HepG2 (cell line): ENCODE data around the gene GHRL. TPM values are rescaled to one million over a fixed set of nuclear protein-coding genes. Genes with fewer than 3 reads are reported as not detected.

Source experiments
- BHLHE40 ChIP-seq: IDR thresholded peaks from 2 replicates; pipeline ENCODE4 v1.6.1; 2011; ENCODE audit warnings: low read length, improper control_type of control experiment
- HDAC1 ChIP-seq: sonication (generic); formaldehyde crosslinking; IDR thresholded peaks from 2 replicates; pipeline ENCODE4 v1.5.1; 2020; ENCODE audit warnings: mild to moderate bottlenecking, missing genetic modification reagents
- KDM2A ChIP-seq: sonication (generic); formaldehyde crosslinking; IDR thresholded peaks from 2 replicates; pipeline ENCODE4 v1.4.0; 2020; ENCODE audit warnings: low read depth, missing genetic modification reagents, borderline replicate concordance
- MAZ ChIP-seq, 2 experiments: sonication (generic) in 1 of 2; formaldehyde crosslinking in 1 of 2; IDR thresholded peaks; 2 replicates each; pipeline versions ENCODE4 v1.5.0 to v1.6.1; 2012 to 2020; ENCODE audit warnings: low read depth in 2 of 2, mild to moderate bottlenecking in 2 of 2, borderline replicate concordance in 1 of 2, improper control_type of control experiment in 1 of 2, low read length in 1 of 2, missing genetic modification reagents in 1 of 2, moderate library complexity in 1 of 2
- MYC ChIP-seq: sonication (generic); formaldehyde crosslinking; IDR thresholded peaks from 2 replicates; pipeline ENCODE4 v1.9.0; 2021; ENCODE audit warnings: missing genetic modification reagents, borderline replicate concordance
- NFIB ChIP-seq: sonication (generic); formaldehyde crosslinking; IDR thresholded peaks from 2 replicates; pipeline ENCODE4 v1.9.0; 2021; ENCODE audit warnings: missing genetic modification reagents, mild to moderate bottlenecking, borderline replicate concordance
- NFKB2 ChIP-seq: sonication (generic); formaldehyde crosslinking; IDR thresholded peaks from 2 replicates; pipeline ENCODE4 v1.4.0; 2020; ENCODE audit warnings: missing genetic modification reagents, borderline replicate concordance
- PAX8 ChIP-seq: sonication (generic); formaldehyde crosslinking; IDR thresholded peaks from 2 replicates; pipeline ENCODE4 v1.8.0; 2022; ENCODE audit warnings: mild to moderate bottlenecking, missing genetic modification reagents, borderline replicate concordance
- PHF8 ChIP-seq: sonication (generic); formaldehyde crosslinking; IDR thresholded peaks from 2 replicates; pipeline ENCODE4 v1.5.0; 2020; ENCODE audit warnings: missing genetic modification reagents
- RXRA ChIP-seq: sonication (generic); formaldehyde crosslinking; IDR thresholded peaks from 2 replicates; pipeline ENCODE4 v1.5.1; 2020; ENCODE audit warnings: missing genetic modification reagents
- SALL2 ChIP-seq: sonication (generic); formaldehyde crosslinking; IDR thresholded peaks from 2 replicates; pipeline ENCODE4 v1.8.1; 2023; ENCODE audit warnings: mild to moderate bottlenecking, missing genetic modification reagents, inconsistent platforms
- ZMAT3 ChIP-seq: sonication (generic); formaldehyde crosslinking; conservative IDR thresholded peaks from 2 replicates; pipeline ENCODE4 v1.7.0; 2021; ENCODE audit warnings: missing genetic modification reagents
- ZNF350 ChIP-seq: sonication (generic); formaldehyde crosslinking; IDR thresholded peaks from 2 replicates; pipeline ENCODE4 v1.4.0; 2020; ENCODE audit warnings: mild to moderate bottlenecking, low read depth, missing genetic modification reagents, borderline replicate concordance
- ZNF383 ChIP-seq: sonication (generic); formaldehyde crosslinking; IDR thresholded peaks from 2 replicates; pipeline ENCODE4 v1.4.0; 2020; ENCODE audit warnings: missing genetic modification reagents, mild to moderate bottlenecking, borderline replicate concordance
- ZNF558 ChIP-seq: sonication (generic); formaldehyde crosslinking; IDR thresholded peaks from 2 replicates; pipeline ENCODE4 v1.9.0; 2022; ENCODE audit warnings: mild to moderate bottlenecking, missing genetic modification reagents, borderline replicate concordance
- ZNF768 ChIP-seq: sonication (generic); formaldehyde crosslinking; IDR thresholded peaks from 2 replicates; pipeline ENCODE4 v1.4.0; 2020; ENCODE audit warnings: missing genetic modification reagents
- ZNF850 ChIP-seq: sonication (generic); formaldehyde crosslinking; conservative IDR thresholded peaks from 2 replicates; pipeline ENCODE4 v1.9.0; 2021; ENCODE audit warnings: mild to moderate bottlenecking, missing genetic modification reagents
- ZNF883 ChIP-seq: sonication (generic); formaldehyde crosslinking; IDR thresholded peaks from 2 replicates; pipeline ENCODE4 v1.5.1; 2020; ENCODE audit warnings: mild to moderate bottlenecking, missing genetic modification reagents; ENCODE audit errors: not compliant biosample characterization
- ZSCAN20 ChIP-seq: sonication (generic); formaldehyde crosslinking; IDR thresholded peaks from 2 replicates; pipeline ENCODE4 v1.4.0; 2020; ENCODE audit warnings: missing genetic modification reagents, mild to moderate bottlenecking, borderline replicate concordance
- polyA plus RNA-seq, 8 experiments: library from polyadenylated mRNA; depleted of rRNA in 3 of 8; stranded (reverse) in 7 of 8; unstranded in 1 of 8; fragments of >200 nt; fragmentation: Illumina TruSeq in 4 of 8; extraction: Trizol in 4 of 8; gene quantifications; 2 replicates each; pipeline versions ENCODE4 v1.2.1 to v1.2.3, GENCODE V29; 2011 to 2016; ENCODE audit warnings: low read depth in 4 of 8, missing spikeins in 1 of 8, mixed read lengths in 1 of 8; ENCODE audit not compliant: insufficient read depth in 1 of 8
- total RNA-seq, 5 experiments: library from RNA; depleted of rRNA; stranded (reverse); fragments of >200 nt; fragmentation: Illumina TruSeq; extraction: Trizol; gene quantifications; 2 replicates each; pipeline ENCODE4 v1.2.3, GENCODE V29; 2016; ENCODE audit warnings: low read depth in 1 of 5
- TF ChIP-seq, protein P1 (sequence below): sonication (generic); formaldehyde crosslinking; IDR thresholded peaks from 2 replicates; pipeline ENCODE4 v1.9.0; 2021; ENCODE audit warnings: missing genetic modification reagents, mild to moderate bottlenecking, borderline replicate concordance
- TF ChIP-seq, protein P2 (sequence below): sonication (generic); formaldehyde crosslinking; IDR thresholded peaks from 2 replicates; pipeline ENCODE4 v1.4.0; 2020; ENCODE audit warnings: mild to moderate bottlenecking, missing genetic modification reagents
- TF ChIP-seq, protein P3 (sequence below): IDR thresholded peaks from 2 replicates; pipeline ENCODE4 v1.6.1; 2012; ENCODE audit warnings: inconsistent platforms
- TF ChIP-seq, protein P4 (sequence below): sonication (generic); formaldehyde crosslinking; IDR thresholded peaks from 2 replicates; pipeline ENCODE4 v1.8.1; 2022; ENCODE audit warnings: mild to moderate bottlenecking, missing genetic modification reagents
- TF ChIP-seq, protein P5 (sequence below): sonication (generic); formaldehyde crosslinking; IDR thresholded peaks from 2 replicates; pipeline ENCODE4 v1.5.1; 2020; ENCODE audit warnings: missing genetic modification reagents, mild to moderate bottlenecking, borderline replicate concordance

GHRL gene
- total and polyA plus RNA-seq, 2 of the 13 experiments (the other 11 are each of a cell fraction or from before 2014, with no cell fraction given): 0.09 TPM; not detected in 1

DNA sequence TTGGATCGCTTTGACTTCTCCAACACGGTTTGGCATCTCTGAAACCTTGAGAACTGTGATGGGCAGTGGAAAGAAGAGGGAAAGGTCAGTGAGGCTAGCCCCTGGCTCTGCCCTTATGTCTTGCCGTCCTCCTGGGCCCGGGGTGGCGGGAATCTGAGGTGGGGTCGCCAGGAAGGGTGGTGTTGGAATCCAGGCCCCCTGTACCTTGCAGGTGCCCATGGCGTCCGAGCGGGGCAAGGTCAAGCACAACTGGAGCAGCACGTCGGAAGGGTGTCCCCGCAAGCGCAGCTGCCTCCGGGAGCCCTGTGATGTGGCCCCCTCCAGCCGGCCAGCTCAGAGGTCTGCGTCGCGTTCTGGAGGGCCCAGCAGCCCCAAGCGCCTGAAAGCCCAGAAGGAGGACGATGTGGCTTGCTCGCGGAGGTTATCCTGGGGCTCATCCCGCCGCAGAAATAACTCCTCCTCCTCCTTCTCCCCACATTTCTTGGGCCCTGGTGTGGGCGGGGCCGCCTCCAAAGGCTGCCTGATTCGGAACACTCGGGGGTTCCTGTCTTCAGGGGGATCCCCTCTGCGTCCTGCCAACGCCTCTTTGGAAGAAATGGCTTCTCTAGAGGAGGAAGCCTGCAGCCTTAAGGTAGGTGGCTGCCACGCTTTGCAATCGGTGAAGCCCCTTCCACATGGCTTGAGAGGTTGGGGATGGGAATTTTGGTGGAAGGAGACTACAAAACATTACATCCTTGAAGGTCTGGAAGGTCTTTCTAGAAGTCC, 43.6 kb downstream of the GHRL start (continued):
- TF ChIP-seq, protein P1, sequence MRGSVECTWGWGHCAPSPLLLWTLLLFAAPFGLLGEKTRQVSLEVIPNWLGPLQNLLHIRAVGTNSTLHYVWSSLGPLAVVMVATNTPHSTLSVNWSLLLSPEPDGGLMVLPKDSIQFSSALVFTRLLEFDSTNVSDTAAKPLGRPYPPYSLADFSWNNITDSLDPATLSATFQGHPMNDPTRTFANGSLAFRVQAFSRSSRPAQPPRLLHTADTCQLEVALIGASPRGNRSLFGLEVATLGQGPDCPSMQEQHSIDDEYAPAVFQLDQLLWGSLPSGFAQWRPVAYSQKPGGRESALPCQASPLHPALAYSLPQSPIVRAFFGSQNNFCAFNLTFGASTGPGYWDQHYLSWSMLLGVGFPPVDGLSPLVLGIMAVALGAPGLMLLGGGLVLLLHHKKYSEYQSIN (CRISPR knock-in tag): no peak
- TF ChIP-seq MAZ (IDR thresholded peaks at IDR 0.05; ENCODE audit: borderline replicate concordance, low read depth, low read length) (no peak), MAZ (CRISPR knock-in tag; IDR thresholded peaks at IDR 0.05; ENCODE audit: low read depth) (peak; percentile 50; the same call in 1 of the 2 replicates), ZNF883 (CRISPR knock-in tag) (no peak), ZSCAN20 (CRISPR knock-in tag) (no peak), ZNF768 (CRISPR knock-in tag) (peak; percentile 43; the same call in 1 of the 2 replicates), ZNF558 (CRISPR knock-in tag) (0 out of 2 replicates have a peak, but pooled peaks have one; percentile 58), RXRA (no peak), ZNF383 (CRISPR knock-in tag) (no peak), ZNF850 (0 out of 2 replicates have a peak, but pooled peaks have one; percentile 38), KDM2A (CRISPR knock-in tag) (no peak), MYC (CRISPR knock-in tag) (peak; percentile 15; the same call in 1 of the 2 replicates), NFIB (CRISPR knock-in tag) (no peak), PAX8 (CRISPR knock-in tag) (no peak), ZMAT3 (0 out of 2 replicates have a peak, but pooled peaks have one; percentile 35), NFKB2 (CRISPR knock-in tag) (no peak; the same call in 1 of the 2 replicates), SALL2 (CRISPR knock-in tag) (no peak), HDAC1 (CRISPR knock-in tag) (no peak), BHLHE40 (no peak), PHF8 (CRISPR knock-in tag) (no peak; the same call in 1 of the 2 replicates), ZNF350 (CRISPR knock-in tag) (no peak)
- TF ChIP-seq, protein P2, sequence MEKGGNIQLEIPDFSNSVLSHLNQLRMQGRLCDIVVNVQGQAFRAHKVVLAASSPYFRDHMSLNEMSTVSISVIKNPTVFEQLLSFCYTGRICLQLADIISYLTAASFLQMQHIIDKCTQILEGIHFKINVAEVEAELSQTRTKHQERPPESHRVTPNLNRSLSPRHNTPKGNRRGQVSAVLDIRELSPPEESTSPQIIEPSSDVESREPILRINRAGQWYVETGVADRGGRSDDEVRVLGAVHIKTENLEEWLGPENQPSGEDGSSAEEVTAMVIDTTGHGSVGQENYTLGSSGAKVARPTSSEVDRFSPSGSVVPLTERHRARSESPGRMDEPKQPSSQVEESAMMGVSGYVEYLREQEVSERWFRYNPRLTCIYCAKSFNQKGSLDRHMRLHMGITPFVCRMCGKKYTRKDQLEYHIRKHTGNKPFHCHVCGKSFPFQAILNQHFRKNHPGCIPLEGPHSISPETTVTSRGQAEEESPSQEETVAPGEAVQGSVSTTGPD (CRISPR knock-in tag): 0 out of 2 replicates have a peak, but pooled peaks have one; percentile 4
- TF ChIP-seq, protein P3, sequence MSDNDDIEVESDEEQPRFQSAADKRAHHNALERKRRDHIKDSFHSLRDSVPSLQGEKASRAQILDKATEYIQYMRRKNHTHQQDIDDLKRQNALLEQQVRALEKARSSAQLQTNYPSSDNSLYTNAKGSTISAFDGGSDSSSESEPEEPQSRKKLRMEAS: peak; percentile 27; the same call in 1 of the 2 replicates
- TF ChIP-seq, protein P4, sequence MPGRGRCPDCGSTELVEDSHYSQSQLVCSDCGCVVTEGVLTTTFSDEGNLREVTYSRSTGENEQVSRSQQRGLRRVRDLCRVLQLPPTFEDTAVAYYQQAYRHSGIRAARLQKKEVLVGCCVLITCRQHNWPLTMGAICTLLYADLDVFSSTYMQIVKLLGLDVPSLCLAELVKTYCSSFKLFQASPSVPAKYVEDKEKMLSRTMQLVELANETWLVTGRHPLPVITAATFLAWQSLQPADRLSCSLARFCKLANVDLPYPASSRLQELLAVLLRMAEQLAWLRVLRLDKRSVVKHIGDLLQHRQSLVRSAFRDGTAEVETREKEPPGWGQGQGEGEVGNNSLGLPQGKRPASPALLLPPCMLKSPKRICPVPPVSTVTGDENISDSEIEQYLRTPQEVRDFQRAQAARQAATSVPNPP (CRISPR knock-in tag): no peak
- TF ChIP-seq, protein P5, sequence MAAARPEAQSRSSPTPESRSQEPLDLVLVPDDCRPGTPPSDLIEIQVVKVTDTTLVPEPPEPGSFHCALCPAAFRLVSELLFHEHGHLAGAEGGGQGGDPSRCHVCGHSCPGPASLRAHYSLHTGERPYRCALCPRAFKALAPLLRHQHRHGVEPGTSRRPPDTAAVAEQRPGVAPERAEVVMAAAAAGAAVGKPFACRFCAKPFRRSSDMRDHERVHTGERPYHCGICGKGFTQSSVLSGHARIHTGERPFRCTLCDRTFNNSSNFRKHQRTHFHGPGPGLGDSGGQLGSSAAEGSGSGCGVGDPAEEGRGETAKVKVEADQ: no peak; the same call in 1 of the 2 replicates
